Measurements from ENCODE around the gene ASF1B. TPM values are rescaled to one million over a fixed set of nuclear protein-coding genes. Genes with fewer than 3 reads are reported as not detected.

ASF1B gene
- total and polyA plus RNA-seq, 2 experiments from 2014 or later, result 33.3 to 36.9 TPM

- no peak for TF ChIP-seq ETS1 (IDR thresholded peaks at IDR 0.05)
- no peak for TF ChIP-seq REST (IDR thresholded peaks at IDR 0.05; ENCODE audit: unreplicated experiment)
- TF ChIP-seq NANOG (IDR thresholded peaks at IDR 0.05; ENCODE audit: borderline replicate concordance), result no peak
- TF ChIP-seq STAT1 (IDR thresholded peaks at IDR 0.05; ENCODE audit: unreplicated experiment), result no peak
These were observed 46.1 kb upstream of the ASF1B start (continued) for GRCh38 chr19:14182476-14182875.

GRCh38 chr19:14181906-14182305, 45.5 kb upstream of the ASF1B start:
- Histone ChIP-seq H3K4me2 (no peak overlapping the region), H3F3A (replicated peaks; ENCODE audit: low read depth) (no peaks in the 10 kb centered on the region), H3K36me3 (ENCODE audit: insufficient read depth) (peaks cover 5% of the 10 kb centered on the region; the same call in 1 of the 2 replicates), H4K20me1 (replicated peaks; ENCODE audit: insufficient read depth) (peaks cover 7% of the 10 kb centered on the region), H3K27ac (ENCODE audit: low read depth) (no peak overlapping the region), H3K27me3 (ENCODE audit: insufficient read depth) (no peaks in the 10 kb centered on the region), H3K4me1 (ENCODE audit: insufficient read depth) (no peaks in the 10 kb centered on the region), H2AFZ (no peak overlapping the region), H3K79me2 (replicated peaks; ENCODE audit: insufficient read depth) (peaks cover 24% of the 10 kb centered on the region), H3K9me2 (ENCODE audit: insufficient read depth) (no peaks in the 10 kb centered on the region), H3K4me3 (no peak overlapping the region)
- H3K4me3 Mint-ChIP-seq, result no peak overlapping the region
- no peak overlapping the region for H3K27ac Mint-ChIP-seq
- no peak for DNase-seq (ENCODE audit: low spot score)
- H3K4me1 Mint-ChIP-seq, result peaks cover 3% of the 10 kb centered on the region; the same call in 1 of the 3 replicates
- ATAC-seq, result no peak
- no peaks in the 10 kb centered on the region for H3K9me3 Mint-ChIP-seq
- peaks cover 17% of the 10 kb centered on the region for H3K36me3 Mint-ChIP-seq (ENCODE audit: low read depth)
- peaks cover 5% of the 10 kb centered on the region for H3K27me3 Mint-ChIP-seq (ENCODE audit: insufficient read depth, low read depth, poor library complexity)
- no peak for TF ChIP-seq ETS1 (IDR thresholded peaks at IDR 0.05)
- no peak for TF ChIP-seq CREB1 (CRISPR knock-in tag; IDR thresholded peaks at IDR 0.05; ENCODE audit: low read depth)
- no peak for TF ChIP-seq ZNF331 (CRISPR knock-in tag; IDR thresholded peaks at IDR 0.05; ENCODE audit: low read depth)
- TF ChIP-seq ZNF462 (CRISPR knock-in tag; IDR thresholded peaks at IDR 0.05), result no peak
- TF ChIP-seq CTCF (conservative IDR thresholded peaks at IDR 0.05; ENCODE audit: low read depth in 2 of 2), result no peak
- TF ChIP-seq EZH2phosphoT487 (IDR thresholded peaks at IDR 0.05; ENCODE audit: unreplicated experiment), result no peak
- no peak for TF ChIP-seq POLR2AphosphoS5 (IDR thresholded peaks at IDR 0.05; ENCODE audit: low read depth)
- TF ChIP-seq STAT1 (IDR thresholded peaks at IDR 0.05; ENCODE audit: unreplicated experiment), result no peak
- TF ChIP-seq NANOG (IDR thresholded peaks at IDR 0.05; ENCODE audit: borderline replicate concordance), result no peak

All from GM23338 (cell line).